ENCODE measurements around the gene LRRFIP2. TPM values are rescaled to one million over a fixed set of nuclear protein-coding genes. Genes with fewer than 3 reads are reported as not detected.
A peak's percentile ranks its signal among the peaks of the same experiment; 100 is the strongest.
"Not testable (repeated sequence)": the region's sequence is repeated elsewhere in the genome, so short reads cannot be mapped to it uniquely, and the experiment has no call there.

The LRRFIP2 gene
- polyA plus RNA-seq, 12 donors, result 33.1 to 76.3 (median 45.3) TPM; not detected in 1

- no peak for DNase-seq
Observed at GRCh38 chr3:37071921-37072320, 102.5 kb downstream of the LRRFIP2 start.

GRCh38 chr3:37068031-37068430 lies 106.4 kb downstream of the LRRFIP2 start:
- DNase-seq, result no peak

GRCh38 chr3:37067577-37067976 lies 106.8 kb downstream of the LRRFIP2 start:
- no peak for DNase-seq

- no peak for DNase-seq
Observed at GRCh38 chr3:37064747-37065146, 109.6 kb downstream of the LRRFIP2 start.

- no peak for DNase-seq
Observed at GRCh38 chr3:37058117-37058516, 116.3 kb downstream of the LRRFIP2 start.

- no peak for DNase-seq
Observed at GRCh38 chr3:37056826-37057225, 117.6 kb downstream of the LRRFIP2 start.

- DNase-seq, result not testable (repeated sequence)
Observed at GRCh38 chr3:37055077-37055476, 119.3 kb downstream of the LRRFIP2 start.

- peak; percentile 77 for DNase-seq
Observed at GRCh38 chr3:37054370-37054769, 120.0 kb downstream of the LRRFIP2 start.

GRCh38 chr3:37053753-37054152 lies 120.6 kb downstream of the LRRFIP2 start:
- no peak for DNase-seq

- DNase-seq, result no peak
Observed at GRCh38 chr3:37053337-37053736, 121.0 kb downstream of the LRRFIP2 start.

GRCh38 chr3:37052860-37053259 lies 121.5 kb downstream of the LRRFIP2 start:
- DNase-seq, result no peak

- peak; percentile 81 for DNase-seq
Observed at GRCh38 chr3:37050282-37050681, 124.1 kb downstream of the LRRFIP2 start.

- DNase-seq, result not testable (repeated sequence)
Observed at GRCh38 chr3:37042712-37043111, 131.7 kb downstream of the LRRFIP2 start.

GRCh38 chr3:37041546-37042195 lies 132.7 kb downstream of the LRRFIP2 start:
- no peak for DNase-seq

GRCh38 chr3:37040231-37040630 lies 134.2 kb downstream of the LRRFIP2 start:
- no peak for DNase-seq

GRCh38 chr3:37039161-37039846 lies 135.1 kb downstream of the LRRFIP2 start:
- no peak for DNase-seq

- no peak for DNase-seq
Observed at GRCh38 chr3:37037352-37037751, 137.0 kb downstream of the LRRFIP2 start.

GRCh38 chr3:37032961-37033360 lies 141.4 kb downstream of the LRRFIP2 start:
- peak; percentile 59 for DNase-seq

- DNase-seq, result no peak
Observed at GRCh38 chr3:37031096-37031682, 143.2 kb downstream of the LRRFIP2 start.

GRCh38 chr3:37030588-37030987 lies 143.8 kb downstream of the LRRFIP2 start:
- DNase-seq, result peak; percentile 78

GRCh38 chr3:37029516-37030163 lies 144.7 kb downstream of the LRRFIP2 start:
- DNase-seq, result no peak

- no peak for DNase-seq
Observed at GRCh38 chr3:37029111-37029510, 145.3 kb downstream of the LRRFIP2 start.

GRCh38 chr3:37028329-37028728 lies 146.1 kb downstream of the LRRFIP2 start:
- DNase-seq, result no peak
